OCI-LY1 (cell line): ENCODE results near the gene NELFE.

Experiments used
- EZH2 ChIP-seq: fragments of 200-600 bp; sonication (generic), shearing (Covaris generic); IDR thresholded peaks from 2 replicates; pipeline ENCODE4 v1.8.0; 2017; ENCODE audit warnings: borderline replicate concordance, mixed run types, mild to moderate bottlenecking, antibody characterized with exemption, low read length, moderate library complexity, mixed read lengths
- TF ChIP-seq, protein P1 (sequence below): fragments of 200-600 bp; sonication (generic), shearing (Covaris generic); IDR thresholded peaks from 2 replicates; pipeline ENCODE4 v1.5.1; 2017; ENCODE audit warnings: mild to moderate bottlenecking, antibody characterized with exemption, low read length, moderate library complexity, mixed read lengths

DNA sequence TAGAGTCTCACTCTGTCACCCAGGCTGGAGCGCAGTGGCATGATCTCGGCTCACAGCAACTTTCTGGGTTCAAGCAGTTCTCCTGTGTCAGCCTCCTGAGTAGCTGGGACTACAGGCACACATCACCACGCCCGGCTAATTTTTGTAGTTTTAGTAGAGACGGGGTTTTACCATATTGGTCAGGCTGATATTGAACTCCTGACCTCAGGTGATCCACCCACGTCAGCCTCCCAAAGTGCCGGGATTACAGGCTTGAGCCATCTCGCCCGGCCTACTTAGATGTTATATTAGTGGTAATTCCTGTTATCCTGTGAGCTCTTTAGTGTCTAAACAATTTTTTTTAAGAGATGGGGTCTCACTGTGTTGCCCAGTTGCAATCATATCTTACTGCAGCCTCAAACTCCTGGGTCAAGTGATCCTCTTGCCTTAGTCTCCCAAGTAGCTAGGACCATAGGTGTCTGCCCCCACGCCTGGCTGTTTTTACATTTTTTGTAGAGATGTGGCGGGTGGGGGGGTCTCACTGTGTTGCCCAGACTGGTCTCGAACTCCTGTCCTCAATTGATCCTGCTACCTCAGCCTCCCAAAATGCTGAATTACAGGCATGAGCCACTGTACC lies 19.2 kb upstream of the NELFE start:
- TF ChIP-seq, protein P1, sequence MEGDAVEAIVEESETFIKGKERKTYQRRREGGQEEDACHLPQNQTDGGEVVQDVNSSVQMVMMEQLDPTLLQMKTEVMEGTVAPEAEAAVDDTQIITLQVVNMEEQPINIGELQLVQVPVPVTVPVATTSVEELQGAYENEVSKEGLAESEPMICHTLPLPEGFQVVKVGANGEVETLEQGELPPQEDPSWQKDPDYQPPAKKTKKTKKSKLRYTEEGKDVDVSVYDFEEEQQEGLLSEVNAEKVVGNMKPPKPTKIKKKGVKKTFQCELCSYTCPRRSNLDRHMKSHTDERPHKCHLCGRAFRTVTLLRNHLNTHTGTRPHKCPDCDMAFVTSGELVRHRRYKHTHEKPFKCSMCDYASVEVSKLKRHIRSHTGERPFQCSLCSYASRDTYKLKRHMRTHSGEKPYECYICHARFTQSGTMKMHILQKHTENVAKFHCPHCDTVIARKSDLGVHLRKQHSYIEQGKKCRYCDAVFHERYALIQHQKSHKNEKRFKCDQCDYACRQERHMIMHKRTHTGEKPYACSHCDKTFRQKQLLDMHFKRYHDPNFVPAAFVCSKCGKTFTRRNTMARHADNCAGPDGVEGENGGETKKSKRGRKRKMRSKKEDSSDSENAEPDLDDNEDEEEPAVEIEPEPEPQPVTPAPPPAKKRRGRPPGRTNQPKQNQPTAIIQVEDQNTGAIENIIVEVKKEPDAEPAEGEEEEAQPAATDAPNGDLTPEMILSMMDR = no peak
- TF ChIP-seq EZH2 = no peak
